ENCODE results near the gene SLC12A9.

The SLC12A9 gene

GRCh38 chr7:100886142-100886935 lies 33.8 kb downstream of the SLC12A9 start:
- DNase-seq, result no peak

GRCh38 chr7:100886936-100887515 lies 34.5 kb downstream of the SLC12A9 start:
- no peak for DNase-seq

GRCh38 chr7:100887516-100888290 lies 35.2 kb downstream of the SLC12A9 start:
- DNase-seq, result peak in 3 of 5 donors; percentile 53 to 74 (median 67)

- no peak for DNase-seq
Measured at GRCh38 chr7:100888291-100888987, 35.9 kb downstream of the SLC12A9 start.

GRCh38 chr7:100888988-100889750 lies 36.7 kb downstream of the SLC12A9 start, which contains the start of gene UFSP1:
Gene UFSP1 (minus strand): TSS chr7:100889715. CDS start chr7:100889271, 444 bp downstream.
- DNase-seq, result no peak

- no peak for DNase-seq
Measured at GRCh38 chr7:100890653-100891567, 38.4 kb downstream of the SLC12A9 start.

GRCh38 chr7:100891568-100892247 lies 39.2 kb downstream of the SLC12A9 start:
- no peak for DNase-seq

- no peak for DNase-seq
Measured at GRCh38 chr7:100892364-100893317, 40.1 kb downstream of the SLC12A9 start.

GRCh38 chr7:100893318-100893895 lies 40.9 kb downstream of the SLC12A9 start:
- DNase-seq, result no peak

- no peak for DNase-seq
Measured at GRCh38 chr7:100893910-100894721, 41.6 kb downstream of the SLC12A9 start.

GRCh38 chr7:100894860-100895700 lies 42.6 kb downstream of the SLC12A9 start:
- peak in 2 of 5 donors; percentile 36 to 49 for DNase-seq

- DNase-seq, result no peak
Measured at GRCh38 chr7:100895701-100895955, 43.1 kb downstream of the SLC12A9 start, which contains the start of gene ACHE. Gene ACHE (minus strand): TSS chr7:100895888. CDS start chr7:100894232, 1,656 bp downstream.

GRCh38 chr7:100895956-100896731 lies 43.6 kb downstream of the SLC12A9 start:
- DNase-seq, result no peak

- peak in 3 of 5 donors; percentile 44 to 64 (median 54) for DNase-seq
Measured at GRCh38 chr7:100896732-100897608, 44.5 kb downstream of the SLC12A9 start.
